Inflammatory macrophage (primary cell): ENCODE results near the gene HHAT.

Experiments used
- DNase-seq, 2 donors: peaks; one replicate each; pipeline ENCODE4 v3.0.0-alpha.2; 2020 to 2022

Gene HHAT

GRCh38 chr1:210499956-210500355 is 171.3 kb downstream of the HHAT start:
- DNase-seq, result no peak

- DNase-seq, result no peak
These were observed 172.1 kb downstream of the HHAT start for GRCh38 chr1:210500831-210501230.

GRCh38 chr1:210504286-210504685 is 175.6 kb downstream of the HHAT start:
- no peak for DNase-seq

- DNase-seq, result no peak
These were observed 177.1 kb downstream of the HHAT start for GRCh38 chr1:210505601-210506496.

- DNase-seq, result no peak
These were observed 178.0 kb downstream of the HHAT start for GRCh38 chr1:210506689-210507088.

DNA sequence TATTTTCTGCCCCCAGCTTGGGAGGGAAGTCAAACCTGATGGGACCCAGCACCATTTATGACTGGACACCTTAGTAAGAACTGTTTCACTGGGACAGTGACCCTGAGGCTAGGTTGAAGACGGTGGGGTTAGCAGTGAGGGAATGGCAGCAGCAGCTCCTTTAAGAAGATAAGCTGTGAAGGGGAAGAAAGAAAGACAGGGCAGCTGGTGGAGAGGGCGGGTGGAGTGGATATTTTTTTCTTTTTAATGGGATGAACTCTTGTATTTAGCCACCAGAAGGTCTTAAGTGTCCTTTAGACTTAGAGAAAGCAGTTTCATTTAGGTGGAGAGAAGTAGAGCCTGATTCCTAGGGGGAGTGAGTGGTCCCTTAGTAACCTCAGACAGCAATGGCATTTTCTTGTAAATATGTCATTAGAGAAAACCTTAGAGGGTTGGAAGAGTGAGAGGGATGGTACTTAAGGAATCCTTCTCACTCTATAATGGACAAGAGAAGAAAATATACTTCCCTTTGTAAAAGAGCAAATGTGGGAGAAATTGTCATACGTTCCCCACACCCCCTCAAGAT is 187.5 kb downstream of the HHAT start:
- DNase-seq, result no peak

GRCh38 chr1:210516697-210517459 is 188.2 kb downstream of the HHAT start:
- no peak for DNase-seq

DNA sequence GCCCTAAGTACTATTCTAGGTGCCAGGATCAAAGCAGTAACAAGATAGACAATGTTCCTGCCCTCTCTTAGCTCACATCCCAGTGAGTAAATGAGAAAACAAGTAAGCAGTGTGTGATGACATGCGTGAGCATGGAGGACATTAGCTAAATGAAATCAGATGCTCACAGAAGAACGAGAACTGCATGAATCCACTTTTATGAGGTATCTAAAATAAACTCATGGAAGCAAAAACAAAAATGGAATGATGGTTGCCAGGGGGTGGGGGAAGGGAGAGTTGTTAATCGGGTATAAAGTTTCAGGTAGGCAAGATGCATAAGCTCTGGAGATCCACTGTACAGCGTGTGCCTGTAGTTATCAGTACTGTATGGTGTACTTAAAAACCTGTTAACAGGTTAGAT is 195.1 kb downstream of the HHAT start:
- DNase-seq, result no peak

DNA sequence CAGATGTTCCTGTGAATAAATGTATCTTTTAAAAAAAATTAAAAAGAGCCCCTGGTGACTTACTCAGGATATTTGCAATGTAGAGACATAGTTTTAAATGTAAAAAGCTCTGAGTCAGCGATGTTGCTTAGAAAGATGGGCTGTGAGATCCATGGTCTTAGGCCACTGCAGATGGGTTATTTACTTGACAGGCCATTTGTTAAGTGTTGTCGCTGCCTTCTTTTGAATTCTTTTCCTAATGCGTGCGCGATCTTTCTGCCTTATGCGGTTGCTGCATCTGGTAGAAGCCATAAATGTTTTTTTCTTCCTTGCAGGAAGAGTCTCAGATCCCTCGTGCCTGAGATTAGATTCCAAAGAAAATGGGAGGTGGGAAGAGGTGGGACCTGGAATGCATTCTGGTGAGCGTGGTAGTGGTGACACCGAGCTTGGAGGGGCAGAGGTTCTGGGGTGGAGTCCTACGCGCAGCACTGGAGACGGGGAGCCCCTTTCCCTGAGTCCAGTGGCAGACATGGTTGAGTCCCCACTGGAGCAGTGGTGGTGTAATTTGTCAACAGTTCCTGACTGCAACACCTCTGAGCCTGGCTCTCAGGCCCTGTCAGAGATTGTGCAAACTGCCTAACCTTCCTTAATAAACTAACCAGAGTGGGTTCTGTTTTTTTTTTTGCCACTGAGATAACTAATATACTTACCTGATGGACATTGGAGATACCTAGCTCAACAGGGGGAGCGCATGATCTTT is 197.2 kb downstream of the HHAT start:
- DNase-seq, result no peak

DNA sequence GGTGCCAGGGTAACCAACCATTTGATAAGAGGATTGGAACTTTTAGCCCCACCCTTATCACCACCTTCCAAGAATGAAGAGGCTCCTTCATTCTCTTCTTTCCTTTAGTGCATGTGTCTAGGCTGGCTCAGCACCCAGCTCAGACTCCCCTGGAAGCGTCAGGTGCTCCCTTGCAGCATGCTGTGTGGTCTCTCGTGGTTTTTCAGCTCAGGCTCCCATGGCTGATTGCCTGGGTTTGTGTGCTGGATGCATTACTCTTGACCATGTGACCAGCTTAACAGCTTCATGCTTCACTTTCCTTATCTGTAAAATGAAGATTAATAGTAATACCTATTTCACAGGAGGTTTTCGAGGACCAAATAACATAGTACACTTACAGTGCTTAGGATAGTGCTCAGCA is 198.4 kb downstream of the HHAT start:
- DNase-seq, result no peak

- no peak for DNase-seq
These were observed 202.9 kb downstream of the HHAT start for GRCh38 chr1:210531475-210532222.

DNA sequence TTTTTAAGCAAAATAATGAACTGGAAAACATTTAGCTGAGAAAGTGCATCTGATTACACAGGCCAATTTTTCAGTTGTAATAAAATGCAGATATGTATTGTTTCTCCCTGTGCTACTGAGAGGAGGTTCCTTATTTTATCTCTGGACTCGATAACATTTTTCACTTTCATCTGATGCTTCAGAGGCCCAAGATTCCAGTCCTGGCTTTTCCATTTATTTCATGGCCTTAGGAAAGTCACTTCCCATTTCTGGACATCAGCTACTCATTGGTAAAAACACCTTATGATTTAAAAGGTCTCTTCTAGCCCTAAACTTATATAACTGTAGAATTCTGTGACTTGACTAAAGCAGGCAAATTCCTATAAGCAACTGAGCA is 203.5 kb downstream of the HHAT start:
- DNase-seq, result no peak

DNA sequence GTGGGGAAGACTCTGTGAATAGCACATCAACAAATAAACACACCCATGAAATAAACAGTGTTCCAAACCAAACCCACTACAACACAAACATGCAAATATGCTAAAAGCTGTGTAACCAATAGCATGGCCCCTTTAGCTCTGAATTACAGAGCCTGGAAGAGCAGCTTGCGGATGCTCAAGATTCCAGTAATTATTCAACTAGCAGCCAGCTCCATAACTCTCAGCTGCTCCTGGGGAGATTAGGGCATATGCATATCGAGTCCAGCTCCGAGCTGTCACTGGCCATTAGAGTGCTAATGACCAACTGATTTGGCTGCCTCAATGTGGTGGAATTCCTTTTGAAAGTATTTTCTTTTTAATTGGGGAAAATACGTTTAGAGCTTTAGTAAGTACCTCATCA is 207.1 kb downstream of the HHAT start:
- no peak for DNase-seq

- no peak for DNase-seq
These were observed 207.7 kb downstream of the HHAT start for GRCh38 chr1:210536254-210536961.

DNA sequence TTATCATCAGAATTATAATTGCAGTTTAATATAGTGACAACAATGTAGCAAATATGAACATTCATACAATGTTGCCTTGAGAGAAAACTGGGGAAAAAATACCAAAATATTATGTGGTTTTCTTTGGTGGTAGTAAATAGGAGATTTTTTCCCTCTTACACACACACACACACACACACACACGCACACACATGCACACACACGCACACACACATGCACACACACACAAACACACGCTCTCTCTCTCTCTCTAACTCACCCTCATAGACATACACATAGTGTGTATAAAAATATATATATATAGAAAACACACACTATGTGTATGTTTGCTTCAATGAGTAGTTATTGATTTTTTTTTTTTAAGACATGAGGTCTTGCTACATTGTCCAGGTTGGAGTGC is 211.6 kb downstream of the HHAT start:
- DNase-seq, result no peak

DNA sequence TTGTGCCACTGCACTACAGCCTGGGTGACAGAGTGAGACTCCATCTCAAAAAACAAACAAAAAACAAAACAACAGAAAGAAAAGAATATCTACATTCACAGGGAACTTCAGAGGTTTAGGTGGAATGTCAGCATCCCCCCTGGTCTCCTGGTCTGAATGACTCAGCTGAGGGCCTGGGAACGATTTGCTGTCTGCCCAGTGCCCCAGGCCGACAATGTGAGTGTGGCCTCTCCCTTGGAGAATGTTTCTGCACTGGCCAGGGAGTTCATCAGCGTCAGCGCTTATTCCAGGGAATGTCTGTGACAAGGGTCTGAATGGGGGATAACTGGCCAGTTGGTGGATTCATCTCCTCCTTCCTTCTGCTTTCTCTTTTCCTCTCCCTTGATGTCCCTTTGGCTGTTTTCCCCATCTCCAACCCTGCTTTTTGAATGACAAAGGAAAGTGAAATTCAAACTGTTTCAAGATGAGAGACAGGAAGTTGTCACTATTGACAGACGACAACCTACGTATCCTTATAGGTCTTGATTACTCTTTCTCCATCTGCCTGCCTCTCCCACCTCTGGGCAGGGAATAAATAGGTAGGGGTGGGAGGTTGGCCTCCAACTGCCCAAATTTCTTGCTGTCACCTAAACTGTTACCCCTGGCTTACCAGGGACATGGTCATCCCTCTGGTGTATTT is 213.1 kb downstream of the HHAT start:
- DNase-seq, result no peak

- no peak for DNase-seq
These were observed 223.2 kb downstream of the HHAT start for GRCh38 chr1:210551899-210552298.

GRCh38 chr1:210553711-210554110 is 225.0 kb downstream of the HHAT start:
- DNase-seq, result no peak

GRCh38 chr1:210554382-210554781 is 225.7 kb downstream of the HHAT start:
- DNase-seq, result no peak

GRCh38 chr1:210556475-210556874 is 227.8 kb downstream of the HHAT start:
- no peak for DNase-seq
